HCT116 (cell line): ENCODE data around the gene RTN4RL1. TPM values are rescaled to one million over a fixed set of nuclear protein-coding genes. Genes with fewer than 3 reads are reported as not detected.

ENCODE experiments used
- ATAC-seq: fragments of 200-7000 bp; cut with Tn5 transposase; 2 replicates; pipeline ENCODE4 v1.9.1; 2020; ENCODE audit warnings: mild to moderate bottlenecking, moderate library complexity
- BruUV-seq: library from RNA; stranded (reverse); fragments of 400-500 nt; replicated peaks from 2 replicates; lab custom pipeline; 2021; lab: Mats Ljungman, UMichigan
- CTCF ChIA-PET: fragments of 300-600 bp; sonication (Branson Sonifier 250); formaldehyde crosslinking; loops from one replicate; lab custom pipeline; 2021; ENCODE audit warnings: antibody characterized with exemption; lab: Charles Lee
- POLR2A ChIA-PET: fragments of 300-600, 350-600 bp; sonication (Branson Sonifier 250); formaldehyde crosslinking; loops from one replicate; lab custom pipeline; 2021; ENCODE audit warnings: antibody characterized with exemption; lab: Charles Lee
- RAD21 ChIA-PET, 2 experiments: fragments of 300-600 bp; sonication (Branson Sonifier 250); formaldehyde crosslinking; loops; one replicate each; lab custom pipeline; 2023; ENCODE audit warnings: low total read pairs in 2 of 2; ENCODE audit not compliant: uncharacterized antibody in 2 of 2, unreplicated experiment in 2 of 2, low non-redundant PET in 1 of 2; lab: Charles Lee
- DNase-seq: peaks from one replicate; pipeline ENCODE4 v3.0.0-alpha.2; 2010; ENCODE audit warnings: low read depth, low spot score
- H2AFZ ChIP-seq: fragments of 200-600 bp; shearing (Covaris generic), sonication (generic); 2 replicates; pipeline ENCODE4 v1.6.1; 2017; ENCODE audit warnings: low read depth, mixed run types, mixed read lengths, antibody characterized with exemption, low read length; ENCODE audit not compliant: poor library complexity, severe bottlenecking
- H3K27ac ChIP-seq: 2 replicates; pipeline ENCODE4 v1.5.1; 2012; ENCODE audit warnings: low read depth, low read length
- H3K27me3 ChIP-seq: fragments of 200-600 bp; sonication (generic); 2 replicates; pipeline ENCODE4 v1.6.1; 2016; ENCODE audit warnings: mixed run types, low read length, mixed read lengths; ENCODE audit not compliant: insufficient read depth
- H3K36me3 ChIP-seq, 2 experiments: fragments of 200-500 bp in 1 of 2; fragments of 200-600 bp in 1 of 2; sonication (Bioruptor generic) in 1 of 2; sonication (generic) in 1 of 2; 2 replicates each; pipeline versions ENCODE4 v1.5.1 to v1.6.1; 2014 to 2016; ENCODE audit warnings: low read length in 2 of 2, inconsistent platforms in 1 of 2, mixed read lengths in 1 of 2, mixed run types in 1 of 2; ENCODE audit not compliant: insufficient read depth in 2 of 2, control insufficient read depth in 1 of 2
- H3K4me1 ChIP-seq, 2 experiments: fragments of 200-600 bp in 1 of 2; sonication (generic) in 1 of 2; 2 replicates each; pipeline versions ENCODE4 v1.5.1 to v1.6.1; 2012 to 2017; ENCODE audit warnings: low read length in 2 of 2, inconsistent platforms in 1 of 2, mild to moderate bottlenecking in 1 of 2, mixed read lengths in 1 of 2, mixed run types in 1 of 2, moderate library complexity in 1 of 2; ENCODE audit not compliant: insufficient read depth in 2 of 2, control insufficient read depth in 1 of 2
- H3K4me2 ChIP-seq: fragments of 200-600 bp; sonication (generic); 2 replicates; pipeline ENCODE4 v1.6.1; 2017; ENCODE audit warnings: mixed run types, low read length, mixed read lengths
- H3K4me3 ChIP-seq, 2 experiments: fragments of 200-600 bp in 1 of 2; sonication (generic) in 1 of 2; replicated peaks in 1 of 2; 2 replicates each; pipeline ENCODE4 v1.5.1; 2011 to 2016; ENCODE audit warnings: low read length in 2 of 2, control low read depth in 1 of 2, low read depth in 1 of 2, mild to moderate bottlenecking in 1 of 2, mixed read lengths in 1 of 2, mixed run types in 1 of 2
- H3K79me2 ChIP-seq: fragments of 200-600 bp; sonication (generic); 2 replicates; pipeline ENCODE4 v1.6.1; 2017; ENCODE audit warnings: mild to moderate bottlenecking, mixed run types, low read length, moderate library complexity, mixed read lengths; ENCODE audit not compliant: insufficient read depth
- H3K9ac ChIP-seq: fragments of 200-600 bp; sonication (generic); 2 replicates; pipeline ENCODE4 v1.6.1; 2016; ENCODE audit warnings: low read length, mixed read lengths
- H3K9me2 ChIP-seq: fragments of 200-600 bp; sonication (generic), shearing (Covaris generic); 2 replicates; pipeline ENCODE4 v1.6.1; 2017; ENCODE audit warnings: mixed run types, mild to moderate bottlenecking, moderate library complexity; ENCODE audit not compliant: insufficient read depth
- H3K9me3 ChIP-seq, 2 experiments: fragments of 200-500 bp in 1 of 2; fragments of 200-600 bp in 1 of 2; sonication (Bioruptor generic) in 1 of 2; sonication (generic) in 1 of 2; 2 replicates each; pipeline ENCODE4 v1.6.1; 2014 to 2017; ENCODE audit warnings: low read length in 2 of 2, mixed read lengths in 2 of 2, inconsistent platforms in 1 of 2, low read depth in 1 of 2, mild to moderate bottlenecking in 1 of 2, mixed run types in 1 of 2, moderate library complexity in 1 of 2; ENCODE audit not compliant: control insufficient read depth in 1 of 2, insufficient read depth in 1 of 2
- H4K20me1 ChIP-seq: fragments of 200-600 bp; sonication (generic), shearing (Covaris generic); 2 replicates; pipeline ENCODE4 v1.6.1; 2017; ENCODE audit warnings: mixed run types, mild to moderate bottlenecking, moderate library complexity; ENCODE audit not compliant: insufficient read depth
- ATF3 ChIP-seq: IDR thresholded peaks from 2 replicates; pipeline ENCODE4 v1.6.1; 2012
- CBX3 ChIP-seq: IDR thresholded peaks from 2 replicates; pipeline ENCODE4 v1.6.1; 2012; ENCODE audit warnings: low read depth
- ELF1 ChIP-seq: IDR thresholded peaks from 2 replicates; pipeline ENCODE4 v1.6.1; 2012; ENCODE audit warnings: low read depth, borderline replicate concordance
- EZH2 ChIP-seq: fragments of 200-600 bp; sonication (generic); IDR thresholded peaks from 2 replicates; pipeline ENCODE4 v1.6.1; 2017; ENCODE audit warnings: antibody characterized with exemption, mixed run types
- EZH2phosphoT487 ChIP-seq: fragments of 200-600 bp; IDR thresholded peaks from 2 replicates; pipeline ENCODE4 v1.6.1; 2018; ENCODE audit warnings: antibody characterized with exemption, borderline replicate concordance
- FOSL1 ChIP-seq: IDR thresholded peaks from 2 replicates; pipeline ENCODE4 v1.6.1; 2012; ENCODE audit warnings: low read depth
- JUND ChIP-seq: IDR thresholded peaks from 2 replicates; pipeline ENCODE4 v1.6.1; 2012
- MAX ChIP-seq: IDR thresholded peaks from 2 replicates; pipeline ENCODE4 v1.6.1; 2012
- POLR2A ChIP-seq: IDR thresholded peaks from 2 replicates; pipeline ENCODE4 v1.7.0; 2011; ENCODE audit warnings: borderline replicate concordance; ENCODE audit not compliant: insufficient read depth, insufficient read length; ENCODE audit errors: extremely low read depth
- RAD21 ChIP-seq: IDR thresholded peaks from 2 replicates; pipeline ENCODE4 v1.6.1; 2012; ENCODE audit warnings: low read depth, mild to moderate bottlenecking
- REST ChIP-seq: IDR thresholded peaks from 2 replicates; pipeline ENCODE4 v1.6.1; 2012; ENCODE audit warnings: low read depth
- SIN3A ChIP-seq: IDR thresholded peaks from 2 replicates; pipeline ENCODE4 v1.6.1; 2012; ENCODE audit warnings: low read depth
- TCF7L2 ChIP-seq: IDR thresholded peaks from 2 replicates; pipeline ENCODE4 v1.7.0; 2011; ENCODE audit warnings: borderline replicate concordance, inconsistent platforms; ENCODE audit not compliant: insufficient read depth, insufficient read length; ENCODE audit errors: extremely low read depth
- YY1 ChIP-seq: IDR thresholded peaks from 2 replicates; pipeline ENCODE4 v1.6.1; 2011; ENCODE audit warnings: low read length, low read depth, moderate library complexity, mild to moderate bottlenecking; ENCODE audit not compliant: insufficient replicate concordance; ENCODE audit errors: extremely low read depth
- ZFX ChIP-seq: fragments of 450-650 bp; IDR thresholded peaks from 2 replicates; pipeline ENCODE4 v1.6.1; 2017
- intact Hi-C: fragments of 100-400 bp; cut with micrococcal nuclease; formaldehyde crosslinking; loops from 2 replicates; pipeline ENCODE4 v1.10.0; 2022
- total RNA-seq: library from RNA; stranded (reverse); gene quantifications from one replicate; pipeline ENCODE4 v1.2.1, GENCODE V29; 2021; ENCODE audit not compliant: unreplicated experiment

The RTN4RL1 gene
- total RNA-seq, 1 experiment from 2014 or later: 3.7 TPM

GRCh38 chr17:1943436-1943831 is 81.7 kb downstream of the RTN4RL1 start:
- ChIA-PET CTCF (no interaction called here), POLR2A (no interaction called here), RAD21 (no interaction called here)
- Histone ChIP-seq H3K4me2 (no peak overlapping the region), H3K36me3 (no peaks in the 10 kb centered on the region), H3K4me3 (no peak overlapping the region), H2AFZ (no peak overlapping the region), H3K9me2 (no peaks in the 10 kb centered on the region), H3K27me3 (no peaks in the 10 kb centered on the region), H4K20me1 (no peaks in the 10 kb centered on the region), H3K4me1 (no peaks in the 10 kb centered on the region), H3K27ac (no peak overlapping the region), H3K9me3 (no peaks in the 10 kb centered on the region), H3K9ac (no peak overlapping the region), H3K79me2 (no peaks in the 10 kb centered on the region)
- intact Hi-C loops: no loop called here
- no TSS peak for BruUV-seq
- ATAC-seq: no peak
- TF ChIP-seq ELF1 (no peak), EZH2 (no peak)
- no peak for DNase-seq

- Histone ChIP-seq H3K9me3 (no peaks in the 10 kb centered on the region), H3K79me2 (no peaks in the 10 kb centered on the region), H2AFZ (no peak overlapping the region), H3K27me3 (no peaks in the 10 kb centered on the region), H3K4me1 (no peaks in the 10 kb centered on the region), H3K27ac (no peak overlapping the region), H3K9me2 (no peaks in the 10 kb centered on the region)
- RAD21 ChIA-PET: no interaction called here
- no peak for DNase-seq
- intact Hi-C loops: no loop called here
- CTCF ChIA-PET: no interaction called here
- no TSS peak for BruUV-seq
- TF ChIP-seq REST (no peak), JUND (no peak), YY1 (no peak), EZH2phosphoT487 (no peak), MAX (no peak), TCF7L2 (no peak), ATF3 (no peak), POLR2A (no peak), EZH2 (no peak), CBX3 (no peak), RAD21 (no peak), ELF1 (no peak), ZFX (no peak), FOSL1 (no peak), SIN3A (no peak)
- TF ChIP-seq, all 23 proteins: peak for 0
- no peak for ATAC-seq
- POLR2A ChIA-PET: no interaction called here
- no peak overlapping the region for H3K9ac ChIP-seq
- H3K4me3 ChIP-seq: no peak overlapping the region
- no peak overlapping the region for H3K4me2 ChIP-seq
- no peaks in the 10 kb centered on the region for H3K36me3 ChIP-seq
- no peaks in the 10 kb centered on the region for H4K20me1 ChIP-seq
Observed at GRCh38 chr17:1942666-1943435, 82.3 kb downstream of the RTN4RL1 start.
